Stimulated activated naive CD8-positive, alpha-beta T cell treated with anti-CD3 and anti-CD28 coated beads, Interleukin-15, amount 100 ng/mL, for 72 hours (primary cell): Measurements from ENCODE around the gene BHLHA9.
"Not testable (repeated sequence)": the region's sequence is repeated elsewhere in the genome, so short reads cannot be mapped to it uniquely, and the experiment has no call there.

Experiments used
- ATAC-seq: fragments of 150-1000 bp; cut with Tn5 transposase; 2 replicates; pipeline ENCODE4 v1.10.0; 2021; ENCODE audit warnings: mild to moderate bottlenecking, moderate library complexity
- DNase-seq, 2 donors: peaks; one replicate each; pipeline ENCODE4 v3.0.0; 2021 to 2022
- H3K27ac Mint-ChIP-seq, 2 donors: one replicate each; pipeline ENCODE4 v1.8.0; 2022; ENCODE audit warnings: mild to moderate bottlenecking in 2 of 2, mixed read lengths in 2 of 2, moderate library complexity in 2 of 2
- H3K27me3 Mint-ChIP-seq: one replicate; pipeline ENCODE4 v1.8.0; 2022; ENCODE audit warnings: mixed read lengths
- H3K4me1 Mint-ChIP-seq: one replicate; pipeline ENCODE4 v1.8.0; 2022; ENCODE audit warnings: mild to moderate bottlenecking, mixed read lengths
- H3K4me3 Mint-ChIP-seq, 2 donors: one replicate each; pipeline ENCODE4 v1.8.0; 2022; ENCODE audit warnings: mild to moderate bottlenecking in 2 of 2, mixed read lengths in 2 of 2, moderate library complexity in 1 of 2
- H3K9me3 Mint-ChIP-seq, 2 donors: one replicate each; pipeline ENCODE4 v1.8.0; 2022; ENCODE audit warnings: mixed read lengths in 2 of 2

Gene BHLHA9

GRCh38 chr17:1237471-1237870 lies 32.8 kb upstream of the BHLHA9 start:
- Mint-ChIP-seq H3K27me3 (peaks cover 43% of the 10 kb centered on the region), H3K4me1 (peaks cover 19% of the 10 kb centered on the region), H3K27ac (no peak overlapping the region), H3K4me3 (no peak overlapping the region), H3K9me3 (no peaks in the 10 kb centered on the region)
- no peak for DNase-seq
- ATAC-seq, result no peak

- Mint-ChIP-seq H3K27me3 (peaks cover 35% of the 10 kb centered on the region), H3K9me3 (no peaks in the 10 kb centered on the region), H3K27ac (no peak overlapping the region), H3K4me3 (no peak overlapping the region), H3K4me1 (peaks cover 19% of the 10 kb centered on the region)
- ATAC-seq (peak; percentile 60), DNase-seq (no peak)
Observed at GRCh38 chr17:1239210-1239609, 31.0 kb upstream of the BHLHA9 start.

GRCh38 chr17:1240426-1240825 lies 29.8 kb upstream of the BHLHA9 start:
- H3K4me3 Mint-ChIP-seq, ATAC-seq, DNase-seq, H3K27ac Mint-ChIP-seq, H3K9me3 Mint-ChIP-seq: not testable (repeated sequence)
- H3K27me3 Mint-ChIP-seq, result peaks cover 35% of the 10 kb centered on the region
- H3K4me1 Mint-ChIP-seq, result peaks cover 19% of the 10 kb centered on the region

- ATAC-seq, result no peak
Observed at GRCh38 chr17:1241929-1242328, 28.3 kb upstream of the BHLHA9 start.

GRCh38 chr17:1244606-1245012 lies 25.6 kb upstream of the BHLHA9 start:
- Mint-ChIP-seq H3K4me3 (no peak overlapping the region), H3K27ac (peak overlapping the region in 1 of 2 donors; percentile 9), H3K4me1 (peaks cover 12% of the 10 kb centered on the region), H3K27me3 (peaks cover 27% of the 10 kb centered on the region), H3K9me3 (no peaks in the 10 kb centered on the region)
- DNase-seq (no peak), ATAC-seq (no peak)

More at GRCh38 chr17:1241929-1242328, 28.3 kb upstream of the BHLHA9 start:
- Mint-ChIP-seq H3K27me3 (peaks cover 35% of the 10 kb centered on the region), H3K4me3 (no peak overlapping the region), H3K27ac (no peak overlapping the region), H3K9me3 (no peaks in the 10 kb centered on the region), H3K4me1 (peaks cover 19% of the 10 kb centered on the region)
- no peak for DNase-seq

GRCh38 chr17:1251866-1252608 lies 18.2 kb upstream of the BHLHA9 start:
- Mint-ChIP-seq H3K27me3 (peaks cover 22% of the 10 kb centered on the region), H3K9me3 (no peaks in the 10 kb centered on the region), H3K4me1 (peaks cover 18% of the 10 kb centered on the region), H3K27ac (no peak overlapping the region), H3K4me3 (no peak overlapping the region)
- no peak for DNase-seq
- ATAC-seq, result no peak

GRCh38 chr17:1255041-1255440 lies 15.2 kb upstream of the BHLHA9 start:
- DNase-seq (no peak), ATAC-seq (no peak)
- H3K9me3 Mint-ChIP-seq, result no peaks in the 10 kb centered on the region
- peaks cover 41% of the 10 kb centered on the region for H3K27me3 Mint-ChIP-seq
- H3K4me3 Mint-ChIP-seq, result peak overlapping the region in 1 of 2 donors; percentile 37
- no peak overlapping the region for H3K27ac Mint-ChIP-seq
- peaks cover 44% of the 10 kb centered on the region for H3K4me1 Mint-ChIP-seq

- peaks cover 44% of the 10 kb centered on the region for H3K4me1 Mint-ChIP-seq
- no peaks in the 10 kb centered on the region for H3K9me3 Mint-ChIP-seq
- ATAC-seq, result no peak
- H3K27ac Mint-ChIP-seq, result peak overlapping the region in 1 of 2 donors; percentile 54
- no peak for DNase-seq
- H3K4me3 Mint-ChIP-seq, result peak overlapping the region in 1 of 2 donors; percentile 48
- H3K27me3 Mint-ChIP-seq, result peaks cover 50% of the 10 kb centered on the region
Observed at GRCh38 chr17:1256699-1257098, 13.5 kb upstream of the BHLHA9 start.

GRCh38 chr17:1260086-1260769 lies 10.0 kb upstream of the BHLHA9 start:
- Mint-ChIP-seq H3K9me3 (no peaks in the 10 kb centered on the region), H3K27me3 (peaks cover 45% of the 10 kb centered on the region), H3K4me3 (peak overlapping the region in 1 of 2 donors; percentile 94), H3K27ac (no peak overlapping the region), H3K4me1 (peaks cover 37% of the 10 kb centered on the region)
- ATAC-seq (no peak), DNase-seq (no peak)

GRCh38 chr17:1260770-1261161 lies 9.5 kb upstream of the BHLHA9 start:
- peaks cover 40% of the 10 kb centered on the region for H3K27me3 Mint-ChIP-seq
- no peak for DNase-seq
- ATAC-seq, result no peak

GRCh38 chr17:1264196-1264595 lies 6.0 kb upstream of the BHLHA9 start:
- H3K4me1 Mint-ChIP-seq, result peaks cover 12% of the 10 kb centered on the region
- ATAC-seq (no peak), DNase-seq (no peak)
- H3K4me3 Mint-ChIP-seq, result no peak overlapping the region
- peaks cover 29% of the 10 kb centered on the region for H3K27me3 Mint-ChIP-seq
- no peak overlapping the region for H3K27ac Mint-ChIP-seq
- no peaks in the 10 kb centered on the region for H3K9me3 Mint-ChIP-seq

More at GRCh38 chr17:1260770-1261161, 9.5 kb upstream of the BHLHA9 start:
- H3K27ac Mint-ChIP-seq, result no peak overlapping the region
- H3K4me1 Mint-ChIP-seq, result peaks cover 37% of the 10 kb centered on the region
- no peaks in the 10 kb centered on the region for H3K9me3 Mint-ChIP-seq
- peak overlapping the region in 1 of 2 donors; percentile 10 for H3K4me3 Mint-ChIP-seq

GRCh38 chr17:1267471-1267943 lies 2.7 kb upstream of the BHLHA9 start:
- peaks cover 7% of the 10 kb centered on the region for H3K4me1 Mint-ChIP-seq
- no peak for DNase-seq
- no peaks in the 10 kb centered on the region for H3K9me3 Mint-ChIP-seq
- peak overlapping the region; percentile 89 to 98 for H3K4me3 Mint-ChIP-seq
- peak overlapping the region in 1 of 2 donors; percentile 94 for H3K27ac Mint-ChIP-seq
- no peak for ATAC-seq
- peaks cover 41% of the 10 kb centered on the region for H3K27me3 Mint-ChIP-seq

GRCh38 chr17:1271030-1271423 lies 783 bp downstream of the BHLHA9 start:
- H3K4me3 Mint-ChIP-seq, result no peak overlapping the region
- H3K27me3 Mint-ChIP-seq, result peaks cover 72% of the 10 kb centered on the region
- peaks cover 18% of the 10 kb centered on the region for H3K4me1 Mint-ChIP-seq
- H3K9me3 Mint-ChIP-seq, result no peaks in the 10 kb centered on the region
- DNase-seq (no peak), ATAC-seq (no peak)
- no peak overlapping the region for H3K27ac Mint-ChIP-seq

GRCh38 chr17:1271441-1271840 lies 1.2 kb downstream of the BHLHA9 start:
- no peak overlapping the region for H3K4me3 Mint-ChIP-seq
- DNase-seq (no peak), ATAC-seq (no peak)
- no peaks in the 10 kb centered on the region for H3K9me3 Mint-ChIP-seq
- peaks cover 76% of the 10 kb centered on the region for H3K27me3 Mint-ChIP-seq
- H3K4me1 Mint-ChIP-seq, result peaks cover 22% of the 10 kb centered on the region
- H3K27ac Mint-ChIP-seq, result peak overlapping the region in 1 of 2 donors; percentile 81

GRCh38 chr17:1272701-1273100 lies 2.5 kb downstream of the BHLHA9 start:
- Mint-ChIP-seq H3K27ac (no peak overlapping the region), H3K27me3 (peaks cover 71% of the 10 kb centered on the region), H3K9me3 (no peaks in the 10 kb centered on the region), H3K4me3 (no peak overlapping the region), H3K4me1 (peaks cover 16% of the 10 kb centered on the region)
- DNase-seq, result no peak
- ATAC-seq, result no peak
